HG03521 (cell line): ENCODE data around the gene NEDD8.

Experiments
- ATAC-seq: cut with Tn5 transposase; IDR thresholded peaks from one replicate; pipeline ENCODE4 v1.9.1; 2021; ENCODE audit warnings: mild to moderate bottlenecking, moderate library complexity; ENCODE audit not compliant: unreplicated experiment

Gene NEDD8

GRCh38 chr14:24232121-24232644, at the start of gene NEDD8:
Gene NEDD8 (minus strand): TSS chr14:24232367. CDS start chr14:24232267, 100 bp downstream.
- peak; percentile 65 for ATAC-seq

GRCh38 chr14:24281636-24282035, 49.5 kb upstream of the NEDD8 start:
- no peak for ATAC-seq

- ATAC-seq: no peak
These were observed 48.8 kb upstream of the NEDD8 start for GRCh38 chr14:24280797-24281460.

- ATAC-seq: no peak
These were observed 47.4 kb upstream of the NEDD8 start for GRCh38 chr14:24279301-24280186.

- no peak for ATAC-seq
These were observed 46.3 kb upstream of the NEDD8 start for GRCh38 chr14:24278424-24278823.

- ATAC-seq: no peak
These were observed 45.6 kb upstream of the NEDD8 start for GRCh38 chr14:24277606-24278321.

GRCh38 chr14:24277071-24277470, 44.9 kb upstream of the NEDD8 start:
- no peak for ATAC-seq

GRCh38 chr14:24274101-24274543, 42.0 kb upstream of the NEDD8 start:
- peak; percentile 19 for ATAC-seq

GRCh38 chr14:24273422-24273998, 41.3 kb upstream of the NEDD8 start:
- no peak for ATAC-seq

- ATAC-seq: no peak
These were observed 40.3 kb upstream of the NEDD8 start for GRCh38 chr14:24272467-24272866.

GRCh38 chr14:24271834-24272263, 39.7 kb upstream of the NEDD8 start:
- ATAC-seq: no peak

- peak; percentile 87 for ATAC-seq
These were observed 39.1 kb upstream of the NEDD8 start, which contains the start of gene RABGGTA for GRCh38 chr14:24271134-24271833. Gene RABGGTA (minus strand): TSS chr14:24271597. CDS start chr14:24271115, 482 bp downstream.

- no peak for ATAC-seq
These were observed 38.5 kb upstream of the NEDD8 start for GRCh38 chr14:24270537-24271133.

GRCh38 chr14:24269910-24270536, 37.9 kb upstream of the NEDD8 start:
- ATAC-seq: no peak

GRCh38 chr14:24269368-24269767, 37.2 kb upstream of the NEDD8 start:
- no peak for ATAC-seq

- ATAC-seq: no peak
These were observed 36.1 kb upstream of the NEDD8 start for GRCh38 chr14:24268225-24268624.

- no peak for ATAC-seq
These were observed 35.3 kb upstream of the NEDD8 start for GRCh38 chr14:24267516-24267915.

- ATAC-seq: no peak
These were observed 34.4 kb upstream of the NEDD8 start for GRCh38 chr14:24266344-24267244.
